Prostate gland (tissue), 2 donors: ENCODE measurements around the gene NTMT1. TPM values are rescaled to one million over a fixed set of nuclear protein-coding genes. Genes with fewer than 3 reads are reported as not detected.

Source experiments
- DNase-seq: peaks from one replicate; pipeline ENCODE4 v3.0.0-alpha.2; 2019; ENCODE audit warnings: low spot score
- H3K27ac ChIP-seq, 2 donors: fragments of 200-600 bp; sonication (generic); 2 replicates each; pipeline ENCODE4 v1.5.1; 2017 to 2019
- H3K27me3 ChIP-seq: fragments of 200-600 bp; sonication (generic); replicated peaks from 2 replicates; pipeline ENCODE4 v1.5.1; 2019; ENCODE audit not compliant: insufficient read depth
- H3K36me3 ChIP-seq, 2 donors: fragments of 200-600 bp; sonication (generic); 1 replicate in 1 of 2; 2 replicates in 1 of 2; pipeline versions ENCODE4 v1.5.1 to v1.8.1; 2017 to 2019
- H3K4me1 ChIP-seq: fragments of 200-600 bp; sonication (generic); replicated peaks from 2 replicates; pipeline ENCODE4 v1.5.1; 2019
- H3K4me3 ChIP-seq, 2 donors: fragments of 200-600 bp; sonication (generic); 2 replicates each; pipeline ENCODE4 v1.5.1; 2017 to 2019
- H3K9me3 ChIP-seq: fragments of 200-600 bp; sonication (generic); 2 replicates; pipeline ENCODE4 v1.5.1; 2017
- POLR2A ChIP-seq: fragments of 450-650 bp; IDR thresholded peaks from one replicate; pipeline ENCODE4 v1.6.1; 2016; ENCODE audit warnings: antibody characterized with exemption, mild to moderate bottlenecking
- POLR2AphosphoS5 ChIP-seq: sonication (generic); formaldehyde crosslinking; IDR thresholded peaks from one replicate; pipeline ENCODE4 v1.6.1; 2017; ENCODE audit warnings: antibody characterized with exemption
- WGBS: methylation state at CpG from one replicate; pipeline ENCODE4 v1.1.5; 2018; 5-methylcytosine and 5-hydroxymethylcytosine counted together
- intact Hi-C: fragments of 100-400 bp; cut with DNase I; formaldehyde crosslinking; loops from one replicate; pipeline ENCODE4 v1.14.2; 2022
- total RNA-seq, 2 donors: library from RNA; depleted of rRNA; stranded (reverse); fragments of >200 nt; gene quantifications; one replicate each; pipeline ENCODE4 v1.1.0, GENCODE V29; 2016
- TF ChIP-seq, protein P1 (sequence below), 4 experiments: fragments of 200-600 bp in 2 of 4; fragments of 450-650 bp in 2 of 4; sonication (generic) in 2 of 4; IDR thresholded peaks; 1 replicate in 3 of 4; 2 replicates in 1 of 4; pipeline ENCODE4 v1.5.1; 2016 to 2019; ENCODE audit warnings: antibody characterized with exemption in 4 of 4, mild to moderate bottlenecking in 2 of 4, moderate library complexity in 2 of 4

NTMT1 gene
- total RNA-seq, 2 donors from 2014 or later, result 25.4 to 53.7 TPM

GRCh38 chr9:129631674-129632129, 5.7 kb downstream of the NTMT1 start:
- intact Hi-C loops, result no loop called here
- no peak overlapping the region for H3K4me3 ChIP-seq
- H3K36me3 ChIP-seq, result peaks cover 11 to 27% of the 10 kb centered on the region in 2 donors
- no peaks in the 10 kb centered on the region for H3K27me3 ChIP-seq
- H3K27ac ChIP-seq, result no peak overlapping the region
- no peak for TF ChIP-seq POLR2AphosphoS5
- TF ChIP-seq, protein P1, sequence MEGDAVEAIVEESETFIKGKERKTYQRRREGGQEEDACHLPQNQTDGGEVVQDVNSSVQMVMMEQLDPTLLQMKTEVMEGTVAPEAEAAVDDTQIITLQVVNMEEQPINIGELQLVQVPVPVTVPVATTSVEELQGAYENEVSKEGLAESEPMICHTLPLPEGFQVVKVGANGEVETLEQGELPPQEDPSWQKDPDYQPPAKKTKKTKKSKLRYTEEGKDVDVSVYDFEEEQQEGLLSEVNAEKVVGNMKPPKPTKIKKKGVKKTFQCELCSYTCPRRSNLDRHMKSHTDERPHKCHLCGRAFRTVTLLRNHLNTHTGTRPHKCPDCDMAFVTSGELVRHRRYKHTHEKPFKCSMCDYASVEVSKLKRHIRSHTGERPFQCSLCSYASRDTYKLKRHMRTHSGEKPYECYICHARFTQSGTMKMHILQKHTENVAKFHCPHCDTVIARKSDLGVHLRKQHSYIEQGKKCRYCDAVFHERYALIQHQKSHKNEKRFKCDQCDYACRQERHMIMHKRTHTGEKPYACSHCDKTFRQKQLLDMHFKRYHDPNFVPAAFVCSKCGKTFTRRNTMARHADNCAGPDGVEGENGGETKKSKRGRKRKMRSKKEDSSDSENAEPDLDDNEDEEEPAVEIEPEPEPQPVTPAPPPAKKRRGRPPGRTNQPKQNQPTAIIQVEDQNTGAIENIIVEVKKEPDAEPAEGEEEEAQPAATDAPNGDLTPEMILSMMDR (IDR thresholded peaks at IDR 0.05), result no peak
- TF ChIP-seq POLR2A, result no peak
- DNase-seq, result no peak
- peaks cover 17% of the 10 kb centered on the region for H3K4me1 ChIP-seq
- 65% methylated on average over 19 of the region's 19 CpGs for WGBS
- no peaks in the 10 kb centered on the region for H3K9me3 ChIP-seq

GRCh38 chr9:129632460-129632859, 6.5 kb downstream of the NTMT1 start:
- Histone ChIP-seq H3K4me1 (peaks cover 11% of the 10 kb centered on the region), H3K27me3 (no peaks in the 10 kb centered on the region), H3K27ac (no peak overlapping the region), H3K9me3 (no peaks in the 10 kb centered on the region), H3K36me3 (peaks cover 14 to 35% of the 10 kb centered on the region in 2 donors), H3K4me3 (no peak overlapping the region)
- TF ChIP-seq, protein P1 (IDR thresholded peaks at IDR 0.05), result no peak
- no peak for TF ChIP-seq POLR2A
- no peak for DNase-seq
- 72% methylated on average over 13 of the region's 13 CpGs for WGBS
- intact Hi-C loops, result no loop called here

- H3K36me3 ChIP-seq, result peaks cover 14 to 37% of the 10 kb centered on the region in 2 donors
- WGBS, result 93% methylated on average over 4 of the region's 4 CpGs
Observed at GRCh38 chr9:129633207-129633606, 7.2 kb downstream of the NTMT1 start.

DNA sequence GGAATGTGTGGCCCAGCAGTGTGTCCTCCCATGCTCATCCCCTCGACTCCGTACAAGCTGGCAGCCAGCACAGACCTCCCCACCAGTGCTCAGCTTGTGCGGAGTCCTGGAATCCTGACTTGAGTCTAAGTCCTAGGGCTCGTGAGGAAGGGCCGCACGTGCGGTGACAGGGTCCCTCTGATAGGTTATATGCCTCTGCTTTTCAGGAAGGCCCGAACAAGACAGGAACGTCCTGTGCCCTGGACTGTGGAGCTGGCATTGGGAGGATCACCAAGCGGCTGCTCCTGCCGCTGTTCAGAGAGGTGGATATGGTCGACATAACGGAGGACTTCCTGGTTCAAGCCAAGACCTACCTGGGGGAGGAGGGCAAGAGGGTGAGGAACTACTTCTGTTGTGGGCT, 7.9 kb downstream of the NTMT1 start:
- intact Hi-C loops, result no loop called here
- TF ChIP-seq, protein P1 (IDR thresholded peaks at IDR 0.05), result no peak
- TF ChIP-seq POLR2AphosphoS5, result no peak
- no peak for TF ChIP-seq POLR2A
- no peak overlapping the region for H3K4me3 ChIP-seq
- H3K27me3 ChIP-seq, result no peaks in the 10 kb centered on the region
- 81% methylated on average over 12 of the region's 13 CpGs for WGBS
- H3K9me3 ChIP-seq, result no peaks in the 10 kb centered on the region
- H3K36me3 ChIP-seq, result peaks cover 14 to 40% of the 10 kb centered on the region in 2 donors
- H3K4me1 ChIP-seq, result no peaks in the 10 kb centered on the region
- H3K27ac ChIP-seq, result no peak overlapping the region
- DNase-seq, result no peak

More at GRCh38 chr9:129633207-129633606, 7.2 kb downstream of the NTMT1 start:
- TF ChIP-seq POLR2AphosphoS5, result no peak
- TF ChIP-seq POLR2A, result no peak
- TF ChIP-seq, protein P1 (IDR thresholded peaks at IDR 0.05), result no peak
- no peaks in the 10 kb centered on the region for H3K27me3 ChIP-seq
- no peaks in the 10 kb centered on the region for H3K9me3 ChIP-seq
- intact Hi-C loops, result no loop called here
- no peak overlapping the region for H3K27ac ChIP-seq
- H3K4me1 ChIP-seq, result peaks cover 4% of the 10 kb centered on the region
- H3K4me3 ChIP-seq, result no peak overlapping the region
- no peak for DNase-seq
